Limb (tissue), 2 donors: ENCODE data around the gene DLX6.

Experiments used
- DNase-seq, 2 donors: peaks; one replicate each; pipeline ENCODE4 v3.0.0-alpha.2; 2016; ENCODE audit errors: extremely low spot score in 2 of 2

DLX6 gene

GRCh38 chr7:97005183-97006054 lies at the start of gene DLX6:
DLX6 (plus strand) TSS chr7:97005553; CDS start chr7:97005978, 425 bp downstream.
- DNase-seq: peak; percentile 46 to 84

DNA sequence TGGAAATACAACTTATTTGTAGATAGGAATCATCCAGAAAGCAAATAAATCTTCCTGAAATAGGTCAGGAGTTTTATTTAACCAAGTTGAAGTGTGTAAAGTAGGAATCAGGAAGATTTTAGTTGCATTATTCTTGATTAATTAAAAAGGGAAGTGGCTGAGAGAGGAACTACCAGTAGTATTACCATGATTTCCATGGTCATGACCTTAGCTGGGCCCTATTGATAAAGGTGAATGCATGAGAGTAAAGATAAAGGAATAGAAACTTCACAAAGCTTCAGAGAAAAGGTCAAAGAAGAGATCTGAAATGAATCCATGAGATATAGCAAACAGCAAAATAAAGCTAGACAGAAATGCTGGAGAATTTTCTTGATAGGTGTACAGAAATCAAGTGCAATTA lies 46.2 kb upstream of the DLX6 start:
- no peak for DNase-seq

DNA sequence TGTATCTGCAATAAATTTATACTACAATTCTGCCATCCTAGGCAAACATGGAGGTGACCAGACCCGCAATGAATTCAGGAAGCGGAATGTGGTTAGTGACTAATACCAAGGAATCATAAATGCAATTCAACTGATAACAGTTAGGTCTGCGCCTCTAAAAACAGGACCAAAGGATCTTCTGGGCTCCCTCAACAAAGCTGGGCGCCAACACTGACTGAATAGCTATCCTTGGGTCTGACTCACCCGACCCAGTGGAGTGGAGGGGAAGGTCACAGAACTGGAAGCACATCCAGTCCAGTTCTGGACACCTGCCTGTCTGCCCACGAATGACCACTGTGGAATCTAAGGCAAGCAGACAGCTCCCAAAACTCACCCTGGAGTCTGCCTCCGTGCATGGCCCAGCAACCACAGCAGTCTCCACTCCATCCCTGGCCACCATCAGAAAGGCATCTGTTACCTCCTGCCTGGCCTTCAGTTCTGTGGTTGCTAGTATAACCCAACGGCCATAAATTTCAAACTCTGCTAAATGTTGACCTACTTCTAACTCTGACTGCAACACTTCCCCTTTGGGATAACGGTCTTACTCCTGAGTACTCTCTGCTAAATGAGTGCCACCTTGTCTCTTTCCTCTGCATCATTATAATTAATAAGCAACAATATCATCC lies 43.0 kb upstream of the DLX6 start:
- DNase-seq: no peak

DNA sequence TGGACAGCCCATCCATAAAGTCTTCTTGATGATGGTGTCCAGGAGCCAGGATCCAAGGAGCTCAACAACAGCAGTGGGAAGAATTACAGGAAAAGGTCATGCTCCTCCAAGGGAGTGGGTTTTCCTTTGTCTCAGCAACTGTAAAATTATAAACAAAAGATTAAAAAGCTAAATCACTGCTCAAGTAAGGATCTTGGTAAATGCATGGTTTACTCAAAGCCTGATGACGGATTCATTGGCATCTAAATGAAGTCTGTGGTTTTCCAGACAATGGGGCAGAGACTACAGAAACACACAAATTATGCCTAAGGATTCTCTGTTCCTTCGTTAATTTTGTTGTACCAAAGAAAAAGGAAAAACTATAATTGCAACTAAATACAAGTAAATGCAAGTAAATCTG lies 36.4 kb upstream of the DLX6 start:
- no peak for DNase-seq

DNA sequence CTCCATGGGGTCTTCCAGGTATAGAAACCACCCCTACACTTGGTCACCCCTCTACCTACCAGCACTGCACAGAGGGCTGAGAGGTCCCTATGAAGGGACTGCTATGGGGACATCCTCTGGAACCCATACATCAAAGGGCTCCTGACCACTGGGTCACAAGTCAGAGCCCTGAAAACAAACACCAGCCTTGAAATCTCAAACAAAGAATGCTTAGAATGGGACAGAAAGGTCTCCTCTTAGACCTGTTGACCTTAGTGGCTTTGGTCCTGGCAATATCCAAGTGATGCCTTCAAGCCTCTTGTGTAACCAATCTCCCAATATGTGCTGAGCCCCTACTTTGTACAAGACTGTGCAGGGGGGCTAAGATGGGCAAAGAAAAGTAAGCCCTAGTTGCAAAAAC lies 34.6 kb upstream of the DLX6 start:
- DNase-seq: no peak

- DNase-seq: no peak
Measured at GRCh38 chr7:96973986-96974385, 31.4 kb upstream of the DLX6 start.

GRCh38 chr7:96976106-96976505 lies 29.2 kb upstream of the DLX6 start:
- no peak for DNase-seq

- no peak for DNase-seq
Measured at GRCh38 chr7:96977445-96977844, 27.9 kb upstream of the DLX6 start.

- DNase-seq: no peak
Measured at GRCh38 chr7:96979551-96980276, 25.6 kb upstream of the DLX6 start.

- no peak for DNase-seq
Measured at GRCh38 chr7:96982586-96982985, 22.8 kb upstream of the DLX6 start.

DNA sequence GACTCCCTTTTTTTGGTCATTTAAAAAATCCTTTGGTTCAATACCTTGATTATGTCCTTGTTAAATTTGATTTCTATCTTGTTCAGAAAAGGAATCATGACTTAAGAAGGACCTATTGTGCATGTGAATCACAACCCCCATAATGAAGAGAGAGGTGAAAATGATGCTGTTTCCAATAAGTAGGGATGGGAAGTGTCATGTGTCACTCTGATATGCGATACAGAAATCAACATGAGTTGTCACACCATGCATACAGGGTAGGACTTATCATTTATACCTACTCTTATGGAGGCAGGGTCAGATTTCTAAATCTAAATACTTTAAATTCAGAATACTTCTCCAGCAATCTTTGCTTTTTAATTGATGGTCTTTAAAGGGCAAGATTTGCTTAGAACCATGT lies 19.4 kb upstream of the DLX6 start:
- no peak for DNase-seq

GRCh38 chr7:96986901-96987300 lies 18.5 kb upstream of the DLX6 start:
- no peak for DNase-seq

GRCh38 chr7:96987719-96988118 lies 17.6 kb upstream of the DLX6 start:
- DNase-seq: no peak

GRCh38 chr7:96989241-96989858 lies 16.0 kb upstream of the DLX6 start:
- DNase-seq: no peak

GRCh38 chr7:96989859-96990317 lies 15.5 kb upstream of the DLX6 start:
- DNase-seq: no peak

DNA sequence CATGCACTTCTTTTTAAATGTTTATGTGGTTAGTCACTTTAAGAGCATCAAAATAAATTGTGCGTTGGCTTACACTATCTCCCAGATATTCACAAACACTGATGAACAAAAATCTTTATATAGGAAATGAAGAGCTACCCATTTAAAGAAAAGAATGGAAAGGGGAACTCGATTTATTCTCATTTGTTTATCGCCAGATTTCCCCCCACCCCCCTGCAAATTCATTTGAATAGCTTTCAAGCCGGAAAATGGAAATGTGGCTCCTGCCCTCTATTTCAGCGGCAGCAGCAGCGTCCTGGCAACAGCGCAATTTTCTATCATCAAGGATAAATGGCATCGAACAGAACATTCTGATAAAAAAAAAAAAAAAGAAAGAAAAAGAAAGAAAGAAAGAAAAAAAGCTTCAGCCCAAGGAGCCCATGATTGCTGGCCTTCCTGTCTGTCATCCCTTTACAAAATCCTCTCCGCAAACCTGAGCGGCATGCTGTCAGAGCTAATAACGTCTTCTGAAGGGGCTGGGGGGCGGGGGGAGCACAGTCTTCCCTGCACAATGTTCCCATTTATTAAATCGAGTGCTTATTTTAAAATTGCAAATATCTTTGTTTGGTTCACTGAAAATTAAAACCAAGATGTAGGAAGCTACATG lies 13.7 kb upstream of the DLX6 start:
- DNase-seq: no peak

- DNase-seq: peak in 1 of 2 donors; percentile 48
Measured at GRCh38 chr7:96992192-96993005, 13.0 kb upstream of the DLX6 start.

DNA sequence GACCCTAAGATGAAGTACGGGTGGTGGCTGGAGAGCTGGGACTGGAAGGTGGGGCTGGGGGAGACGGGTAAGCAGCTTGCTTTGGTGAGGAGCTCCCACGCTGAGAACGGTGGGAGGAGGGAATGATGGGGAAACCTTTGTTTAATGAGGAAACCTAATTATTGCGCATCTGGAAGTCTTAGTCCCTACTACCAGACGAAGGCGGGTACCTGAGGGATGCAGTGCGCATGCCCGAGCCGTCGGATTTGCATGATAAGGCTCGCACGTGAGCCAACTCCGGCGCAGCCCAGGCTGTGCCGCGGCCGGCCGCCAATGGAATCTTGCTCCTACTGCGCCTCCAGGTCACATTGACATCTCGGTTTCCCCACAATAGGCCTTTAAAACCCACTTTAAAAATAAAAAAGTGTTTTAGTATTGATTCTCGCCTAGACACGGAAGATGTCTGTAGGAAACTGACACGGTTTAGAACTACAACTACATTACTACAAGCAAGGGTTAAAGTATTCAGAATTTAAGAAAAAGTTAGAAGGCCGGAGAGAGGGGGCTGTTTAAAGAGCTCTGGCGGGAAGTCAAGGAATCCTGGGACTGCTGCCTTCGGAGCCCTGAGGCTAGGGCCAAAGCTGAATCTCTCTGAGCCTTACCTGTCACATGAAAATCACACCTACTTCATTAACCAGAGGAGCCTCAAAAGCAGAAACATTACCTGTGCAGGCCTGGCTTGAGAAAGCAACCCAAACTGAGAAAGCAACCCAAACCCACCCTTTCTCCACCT lies 12.1 kb upstream of the DLX6 start:
- peak in 1 of 2 donors; percentile 48 for DNase-seq

DNA sequence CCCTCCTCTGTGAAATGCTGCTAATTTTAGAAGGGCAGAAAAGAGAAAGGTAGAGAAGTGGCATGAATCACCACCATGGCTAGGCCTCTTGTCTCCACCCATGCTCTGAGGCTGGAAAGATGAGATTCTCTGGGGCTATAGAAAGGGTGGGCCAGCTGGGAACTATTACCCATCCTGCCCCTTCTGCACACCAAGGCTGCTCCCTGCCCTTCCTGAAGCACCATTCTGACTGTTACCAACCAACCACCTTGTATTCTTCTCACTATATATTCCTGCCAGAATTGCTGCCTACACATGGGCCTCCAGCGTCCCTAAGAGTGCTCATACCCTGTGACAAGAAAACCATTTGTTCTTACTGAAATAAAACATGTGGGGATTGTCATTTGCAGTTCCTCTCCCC lies 11.4 kb upstream of the DLX6 start:
- DNase-seq: no peak
